T-helper 2 cell treated with Interferon-gamma antibody and Interleukin-4, amounts not matched to agents 100 ng/mL and 5 ng/mL, for 36 hours (primary cell): ENCODE measurements around the gene KHK. TPM values are rescaled to one million over a fixed set of nuclear protein-coding genes. Genes with fewer than 3 reads are reported as not detected.
"Not testable (repeated sequence)": the region's sequence is repeated elsewhere in the genome, so short reads cannot be mapped to it uniquely, and the experiment has no call there.

Source experiments
- intact Hi-C: fragments of 100-400 bp; cut with micrococcal nuclease; formaldehyde crosslinking; loops from one replicate; pipeline ENCODE4 v1.15.1; 2023
- total RNA-seq: library from RNA; stranded (reverse); gene quantifications from 2 replicates; pipeline ENCODE4 v1.2.3, GENCODE V29; 2022

KHK gene
- total RNA-seq, 1 donor from 2014 or later, result 12.2 TPM

DNA sequence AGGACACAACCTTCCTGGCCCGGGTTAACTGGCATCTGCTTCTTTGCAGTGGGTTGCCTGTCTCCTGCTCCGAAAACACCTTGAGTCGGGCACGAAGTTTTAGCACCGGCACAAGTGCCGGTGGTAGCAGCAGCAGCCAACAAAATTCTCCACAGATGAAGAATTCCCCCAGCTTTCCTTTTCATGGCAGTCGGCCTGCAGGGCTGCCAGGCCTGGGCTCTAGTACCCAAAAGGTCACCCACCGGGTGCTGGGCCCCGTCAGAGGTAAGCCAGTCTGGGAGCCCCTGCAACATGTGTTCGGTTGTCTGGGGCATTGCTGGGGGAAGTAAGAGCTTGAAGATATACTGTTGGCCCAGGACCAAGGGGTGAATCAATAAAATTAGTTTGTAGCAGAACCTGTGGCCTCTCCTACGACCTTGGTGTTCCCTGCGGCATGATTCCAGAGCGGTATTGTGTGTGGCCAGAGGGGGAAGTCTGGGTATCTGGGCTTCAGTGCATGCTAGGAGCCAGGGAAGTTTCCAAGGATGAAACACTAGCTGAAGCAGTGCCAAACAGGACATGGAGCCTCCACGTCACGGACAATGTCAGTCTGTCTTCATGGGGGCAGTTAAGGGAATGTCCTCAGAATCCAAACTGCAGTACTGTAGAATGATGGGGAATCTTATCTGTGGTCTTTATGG is 27.3 kb upstream of the KHK start:
- intact Hi-C loops, result no loop called here

- intact Hi-C loops, result no loop called here
Observed at GRCh38 chr2:27060323-27060722, 26.2 kb upstream of the KHK start.

- intact Hi-C loops, result no loop called here
Observed at GRCh38 chr2:27065128-27065527, 21.4 kb upstream of the KHK start.

GRCh38 chr2:27067385-27067784 is 19.2 kb upstream of the KHK start:
- intact Hi-C loops, result no loop called here

DNA sequence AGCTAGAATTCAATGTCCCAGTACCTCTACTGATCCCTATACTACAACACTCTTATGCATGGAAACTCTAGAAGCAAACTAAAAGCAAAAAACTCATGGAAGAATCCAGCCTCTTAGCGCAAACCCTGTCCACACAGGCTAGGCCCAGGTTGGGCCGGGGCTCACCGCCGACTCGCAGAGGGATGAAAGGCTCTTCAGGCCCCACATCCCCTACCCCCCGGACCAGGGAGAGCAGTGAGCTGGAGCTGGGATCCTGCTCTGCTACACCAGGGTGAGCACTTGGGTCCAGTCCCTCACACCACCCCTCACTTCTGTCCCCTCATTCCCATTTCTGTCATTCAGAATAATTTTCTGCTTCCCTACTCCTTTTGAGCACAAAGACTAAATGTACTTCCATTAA is 17.1 kb upstream of the KHK start:
- intact Hi-C loops, result no loop called here

GRCh38 chr2:27069961-27070618 is 16.5 kb upstream of the KHK start:
- intact Hi-C loops, result loop anchor here (5.0 kb wide), 1 partner anchor 142 kb away; the partner anchor contains the start of genes ATRAID and SLC5A6

- intact Hi-C loops, result loop anchor here (1.0 to 5.0 kb wide), 5 partner anchors 11 to 142 kb away; partner anchors contain the start of genes AGBL5, ATRAID, KHK and SLC5A6
Observed at GRCh38 chr2:27070653-27071276, 15.8 kb upstream of the KHK start.

DNA sequence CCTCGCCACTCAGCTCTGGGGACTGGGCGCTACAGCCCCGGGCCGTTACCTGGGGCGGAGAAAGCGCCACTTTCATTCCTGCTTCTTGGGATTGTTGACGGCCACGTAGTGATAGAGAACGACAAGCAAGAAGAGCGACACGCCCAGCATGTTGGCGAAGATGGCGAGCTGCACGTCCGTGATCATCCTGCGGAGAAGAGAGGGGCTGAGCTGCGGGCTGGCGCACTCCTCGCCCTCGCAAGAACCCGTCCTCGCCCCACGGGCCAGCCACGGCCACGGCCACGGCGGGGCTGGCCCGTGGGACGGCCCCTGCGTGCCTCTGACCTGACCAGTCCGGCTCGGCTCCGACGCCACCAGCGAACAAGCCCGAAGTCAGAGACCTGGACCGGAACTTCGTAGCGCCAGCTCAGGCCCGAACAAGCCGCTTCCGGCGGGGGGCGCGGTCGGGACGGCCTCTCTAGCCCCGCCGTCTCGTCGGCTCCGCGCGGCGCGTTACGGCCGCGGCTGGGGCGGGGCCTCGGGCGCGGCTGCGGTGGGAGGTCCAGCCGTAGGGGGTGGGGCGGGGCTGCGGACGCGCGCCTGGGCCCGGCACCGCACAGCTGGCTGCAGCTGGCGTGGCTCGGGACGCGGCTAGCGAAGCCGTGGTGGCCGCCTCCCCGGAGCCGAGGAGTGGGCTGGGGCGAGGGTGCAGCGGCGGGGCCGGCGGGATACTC is 15.1 kb upstream of the KHK start, which contains the start of gene OST4:
TSS of gene OST4 (minus strand) at position 378 of the 713 bp plus-strand sequence.
- intact Hi-C loops, result loop anchor here (1.0 to 5.0 kb wide), 5 partner anchors 10 to 141 kb away; partner anchors contain the start of genes AGBL5, ATRAID, KHK and SLC5A6

DNA sequence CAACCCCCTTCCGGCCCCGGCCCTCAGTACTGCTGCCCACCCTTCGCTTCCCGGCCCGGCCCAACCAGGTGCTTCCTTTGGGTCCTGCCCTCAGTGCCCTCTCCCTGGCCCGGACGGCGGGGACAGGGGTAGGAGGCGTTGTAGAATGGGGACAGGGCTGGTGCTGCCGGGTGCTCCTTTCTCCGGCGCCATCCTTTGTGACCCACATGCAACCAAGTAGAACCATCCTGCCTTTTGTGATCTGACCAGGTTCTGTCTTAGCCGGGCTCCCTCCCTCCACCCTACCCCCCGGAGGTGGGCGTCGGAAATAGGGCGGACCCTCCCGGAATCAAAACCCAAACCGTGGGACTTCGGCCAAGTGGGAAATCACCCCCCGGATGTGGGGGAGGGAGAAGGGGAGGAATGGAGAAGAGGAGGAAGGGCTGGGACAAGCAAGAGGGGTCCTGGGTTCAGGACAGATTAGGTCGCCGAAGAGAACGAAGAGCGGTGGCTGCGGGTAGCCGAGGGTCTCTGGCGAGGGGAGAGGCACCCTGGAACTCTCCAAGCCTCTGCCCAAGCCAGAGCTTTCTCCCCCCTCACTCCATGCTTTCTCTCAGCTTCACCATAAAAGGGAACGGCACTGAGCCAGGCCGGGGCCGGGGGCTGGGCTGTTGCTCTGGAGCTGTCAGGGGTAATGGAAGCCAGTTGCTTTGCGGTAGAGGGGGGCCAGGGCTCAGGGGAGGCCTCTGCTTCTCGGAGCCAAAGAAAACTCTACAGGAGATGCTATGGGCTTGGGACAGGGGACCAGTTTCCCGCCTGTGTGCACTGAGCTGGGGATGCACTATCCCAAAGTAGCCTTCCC is 14.4 kb upstream of the KHK start:
- intact Hi-C loops, result loop anchor here (1.0 to 5.0 kb wide), 5 partner anchors 9 to 140 kb away; partner anchors contain the start of genes AGBL5, ATRAID, KHK and SLC5A6

DNA sequence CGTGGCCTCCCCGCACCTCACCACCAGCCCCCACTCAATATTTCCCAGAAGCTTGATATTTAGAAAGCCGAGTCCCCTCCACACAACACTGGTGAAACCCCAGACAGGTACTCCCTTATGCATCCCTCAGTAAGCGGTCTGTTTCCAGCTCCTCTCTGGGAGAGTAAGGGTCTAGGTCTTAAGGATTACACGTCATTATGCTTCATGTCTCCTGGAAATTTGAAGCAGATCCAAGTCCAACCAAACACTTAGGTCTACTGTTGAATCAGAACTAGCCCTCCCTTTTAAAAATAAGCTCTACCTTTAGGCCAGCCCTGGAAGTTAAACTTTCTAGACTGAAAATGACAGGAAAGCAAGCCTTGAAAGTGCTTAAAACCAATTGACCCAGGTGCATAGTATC is 13.7 kb upstream of the KHK start:
- intact Hi-C loops, result loop anchor here (5.0 kb wide), 1 partner anchor 139 kb away; the partner anchor contains the start of genes ATRAID and SLC5A6

- intact Hi-C loops, result loop anchor here (5.0 kb wide), 1 partner anchor 139 kb away; the partner anchor contains the start of genes ATRAID and SLC5A6
Observed at GRCh38 chr2:27073782-27074181, 12.8 kb upstream of the KHK start.

GRCh38 chr2:27074738-27075565 is 11.6 kb upstream of the KHK start:
- intact Hi-C loops, result loop anchor here (5.0 kb wide), 1 partner anchor 137 kb away; the partner anchor contains the start of genes ATRAID and SLC5A6

- intact Hi-C loops, result not testable (repeated sequence)
Observed at GRCh38 chr2:27075566-27075871, 11.1 kb upstream of the KHK start.

- intact Hi-C loops, result no loop called here
Observed at GRCh38 chr2:27076323-27076722, 10.2 kb upstream of the KHK start.

DNA sequence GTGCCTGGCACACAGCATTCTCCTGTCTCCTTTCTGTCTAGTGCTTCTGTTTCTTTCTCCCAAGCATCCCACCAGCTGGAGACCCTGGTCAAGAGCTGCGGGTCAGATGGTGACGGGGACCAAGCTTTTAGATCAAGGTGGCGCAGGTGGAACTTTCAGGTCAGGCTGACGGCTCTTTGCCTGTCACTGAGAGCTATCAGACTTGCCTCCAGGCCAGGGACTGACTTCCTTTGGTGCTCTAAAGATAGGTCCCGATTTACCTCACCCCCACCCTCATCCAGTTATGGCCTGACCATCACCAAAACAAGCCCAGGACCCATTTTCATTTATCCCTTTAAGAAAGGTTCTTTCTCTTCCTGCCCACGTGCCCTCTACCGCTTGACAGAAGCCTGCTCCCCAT is 9.3 kb upstream of the KHK start:
- intact Hi-C loops, result no loop called here

DNA sequence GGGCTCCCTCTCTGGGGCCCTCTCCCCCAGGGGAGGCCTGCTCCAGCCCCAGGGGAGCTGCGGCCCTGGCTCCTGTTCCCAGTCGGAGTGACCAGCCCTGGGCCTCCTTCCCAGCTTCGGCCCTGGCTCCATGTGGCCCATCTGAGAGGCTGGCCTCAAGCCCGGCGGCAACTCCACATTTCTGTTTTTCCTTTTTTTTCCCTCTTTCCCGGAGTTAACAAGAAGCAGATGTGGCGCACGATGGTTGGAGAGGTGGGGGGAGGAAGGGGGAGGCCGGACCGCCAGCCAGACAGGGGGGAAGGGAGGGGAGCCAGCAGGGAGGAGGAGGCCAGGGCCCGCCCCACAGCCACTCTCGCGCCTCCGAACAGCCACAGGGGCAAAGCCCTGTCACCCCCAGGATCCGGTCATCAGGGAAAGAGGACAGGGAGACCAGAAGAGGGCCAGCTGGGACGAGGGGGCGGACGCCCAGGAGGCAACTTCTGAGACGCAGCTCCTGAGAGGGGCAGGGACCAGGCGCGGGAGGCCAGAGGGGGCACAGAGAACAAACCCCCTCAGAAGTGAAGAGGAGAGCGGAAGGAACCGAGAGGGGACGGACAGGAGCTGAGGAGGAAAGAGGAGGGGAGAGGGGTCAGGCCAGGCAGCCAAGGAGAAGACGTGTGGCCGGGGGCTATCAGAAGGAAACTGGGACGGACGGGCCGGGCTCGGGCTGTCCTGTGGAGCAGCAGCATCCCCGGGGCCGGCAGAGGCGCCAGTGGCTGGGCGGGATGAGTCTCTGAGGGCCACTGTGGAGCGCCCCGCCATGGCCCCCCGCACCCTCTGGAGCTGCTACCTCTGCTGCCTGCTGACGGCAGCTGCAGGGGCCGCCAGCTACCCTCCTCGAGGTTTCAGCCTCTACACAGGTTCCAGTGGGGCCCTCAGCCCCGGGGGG is 8.0 kb upstream of the KHK start, which contains the start of gene EMILIN1:
TSS of gene EMILIN1 (plus strand) at position 349 of the 928 bp plus-strand sequence. CDS start at position 800, 451 bp downstream.
- intact Hi-C loops, result no loop called here

- intact Hi-C loops, result loop anchor here (2.0 kb wide), 1 partner anchor 55 kb away; the partner anchor contains the start of gene PREB
Observed at GRCh38 chr2:27079233-27080139, 7.1 kb upstream of the KHK start.
